ENCODE measurements around the gene RAB8B. TPM values are rescaled to one million over a fixed set of nuclear protein-coding genes. Genes with fewer than 3 reads are reported as not detected.

Gene RAB8B
- total RNA-seq, 1 experiment from 2014 or later, result 8.5 TPM

GRCh38 chr15:63172851-63173451, 16.5 kb upstream of the RAB8B start:
- no peaks in the 10 kb centered on the region for H4K20me1 ChIP-seq (ENCODE audit: low read length)
- no peak overlapping the region for H3K4me3 ChIP-seq (ENCODE audit: low read length)
- H3K79me2 ChIP-seq (ENCODE audit: low read length), result no peaks in the 10 kb centered on the region
- DNase-seq (no peak), ATAC-seq (no peak)
- H3K27me3 ChIP-seq (ENCODE audit: low read length), result no peaks in the 10 kb centered on the region
- no peak overlapping the region for H3K4me2 ChIP-seq (ENCODE audit: low read length)
- no peaks in the 10 kb centered on the region for H3K9me2 ChIP-seq (replicated peaks; ENCODE audit: low read length)
- POLR2A ChIA-PET (ENCODE audit: unreplicated experiment), result no interaction called here
- CTCF ChIA-PET, result no interaction called here
- H3K27ac ChIP-seq (ENCODE audit: low read length), result no peak overlapping the region
- no TSS peak for BruUV-seq (replicated peaks)
- no peaks in the 10 kb centered on the region for H3K9me3 ChIP-seq (ENCODE audit: low read length)
- TF ChIP-seq, protein P1, sequence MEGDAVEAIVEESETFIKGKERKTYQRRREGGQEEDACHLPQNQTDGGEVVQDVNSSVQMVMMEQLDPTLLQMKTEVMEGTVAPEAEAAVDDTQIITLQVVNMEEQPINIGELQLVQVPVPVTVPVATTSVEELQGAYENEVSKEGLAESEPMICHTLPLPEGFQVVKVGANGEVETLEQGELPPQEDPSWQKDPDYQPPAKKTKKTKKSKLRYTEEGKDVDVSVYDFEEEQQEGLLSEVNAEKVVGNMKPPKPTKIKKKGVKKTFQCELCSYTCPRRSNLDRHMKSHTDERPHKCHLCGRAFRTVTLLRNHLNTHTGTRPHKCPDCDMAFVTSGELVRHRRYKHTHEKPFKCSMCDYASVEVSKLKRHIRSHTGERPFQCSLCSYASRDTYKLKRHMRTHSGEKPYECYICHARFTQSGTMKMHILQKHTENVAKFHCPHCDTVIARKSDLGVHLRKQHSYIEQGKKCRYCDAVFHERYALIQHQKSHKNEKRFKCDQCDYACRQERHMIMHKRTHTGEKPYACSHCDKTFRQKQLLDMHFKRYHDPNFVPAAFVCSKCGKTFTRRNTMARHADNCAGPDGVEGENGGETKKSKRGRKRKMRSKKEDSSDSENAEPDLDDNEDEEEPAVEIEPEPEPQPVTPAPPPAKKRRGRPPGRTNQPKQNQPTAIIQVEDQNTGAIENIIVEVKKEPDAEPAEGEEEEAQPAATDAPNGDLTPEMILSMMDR (conservative IDR thresholded peaks at IDR 0.05; ENCODE audit: low read depth, low read length), result no peak
- H3K4me1 ChIP-seq (ENCODE audit: insufficient read depth, low read length), result peaks cover 12% of the 10 kb centered on the region
- intact Hi-C loops (cut with micrococcal nuclease), result no loop called here
- H3K9ac ChIP-seq (ENCODE audit: low read length), result no peak overlapping the region
- H3F3A ChIP-seq (ENCODE audit: low read length, unreplicated experiment), result no peaks in the 10 kb centered on the region
- no peaks in the 10 kb centered on the region for H3K36me3 ChIP-seq (ENCODE audit: low read depth, low read length)
- no peak overlapping the region for H2AFZ ChIP-seq (ENCODE audit: low read length)

GRCh38 chr15:63176302-63176701, 13.1 kb upstream of the RAB8B start:
- H3F3A ChIP-seq (ENCODE audit: low read length, unreplicated experiment), result no peaks in the 10 kb centered on the region
- peaks cover 12% of the 10 kb centered on the region for H3K4me1 ChIP-seq (ENCODE audit: insufficient read depth, low read length)
- ChIA-PET POLR2A (ENCODE audit: unreplicated experiment) (interaction anchor here (0.6 kb wide), 1 partner anchor 56 kb away, joined by 3 read pairs; no protein-coding TSS in a partner anchor), CTCF (no interaction called here)
- no peak overlapping the region for H2AFZ ChIP-seq (ENCODE audit: low read length)
- BruUV-seq (replicated peaks), result no TSS peak
- no peaks in the 10 kb centered on the region for H3K9me2 ChIP-seq (replicated peaks; ENCODE audit: low read length)
- no peaks in the 10 kb centered on the region for H3K79me2 ChIP-seq (ENCODE audit: low read length)
- DNase-seq (peak; percentile 76), ATAC-seq (peak; percentile 59)
- TF ChIP-seq EZH2 (IDR thresholded peaks at IDR 0.05; ENCODE audit: low read length, unreplicated experiment), result no peak
- TF ChIP-seq, protein P1 (conservative IDR thresholded peaks at IDR 0.05; ENCODE audit: low read depth, low read length), result no peak
- TF ChIP-seq EZH2phosphoT487 (IDR thresholded peaks at IDR 0.05; ENCODE audit: borderline replicate concordance, low read length), result no peak
- 0 out of 2 replicates have a peak overlapping the region, but pooled peaks have one; percentile 8 for H3K27ac ChIP-seq (ENCODE audit: low read length)
- H3K9me3 ChIP-seq (ENCODE audit: low read length), result no peaks in the 10 kb centered on the region
- H3K9ac ChIP-seq (ENCODE audit: low read length), result no peak overlapping the region
- H3K36me3 ChIP-seq (ENCODE audit: low read depth, low read length), result no peaks in the 10 kb centered on the region
- intact Hi-C loops (cut with micrococcal nuclease), result no loop called here
- H4K20me1 ChIP-seq (ENCODE audit: low read length), result no peaks in the 10 kb centered on the region
- H3K4me3 ChIP-seq (ENCODE audit: low read length), result no peak overlapping the region
- no peaks in the 10 kb centered on the region for H3K27me3 ChIP-seq (ENCODE audit: low read length)
- no peak overlapping the region for H3K4me2 ChIP-seq (ENCODE audit: low read length)

DNA sequence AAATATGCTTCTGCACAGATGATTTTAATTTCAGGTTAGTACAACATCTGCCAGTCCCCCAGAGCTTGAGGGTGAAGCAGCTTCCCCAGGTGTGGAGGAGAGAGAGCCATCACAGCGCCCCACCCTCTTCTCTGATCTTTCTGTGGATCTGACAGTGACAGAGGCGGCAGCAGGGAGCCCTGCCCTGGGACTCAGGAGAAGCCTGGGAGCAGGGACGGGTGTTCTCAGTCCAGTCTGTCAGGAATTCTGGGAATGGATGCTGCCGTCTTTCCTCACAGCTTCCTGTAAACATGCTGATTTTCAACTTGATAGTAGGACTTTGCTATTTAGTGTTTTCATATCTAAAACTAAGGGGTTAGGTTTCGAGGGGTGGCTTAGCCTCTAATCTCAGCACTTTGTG, 11.4 kb upstream of the RAB8B start:
- no TSS peak for BruUV-seq (replicated peaks)
- CTCF ChIA-PET, result no interaction called here
- TF ChIP-seq, protein P1 (conservative IDR thresholded peaks at IDR 0.05; ENCODE audit: low read depth, low read length), result no peak
- TF ChIP-seq EZH2phosphoT487 (IDR thresholded peaks at IDR 0.05; ENCODE audit: borderline replicate concordance, low read length) (no peak), EZH2 (IDR thresholded peaks at IDR 0.05; ENCODE audit: low read length, unreplicated experiment) (no peak)
- no peaks in the 10 kb centered on the region for H3K27me3 ChIP-seq (ENCODE audit: low read length)
- no peak for DNase-seq
- H3K4me2 ChIP-seq (ENCODE audit: low read length), result no peak overlapping the region
- ATAC-seq, result no peak
- H3K4me3 ChIP-seq (ENCODE audit: low read length), result no peak overlapping the region
- H3K9ac ChIP-seq (ENCODE audit: low read length), result no peak overlapping the region
- no peaks in the 10 kb centered on the region for H3F3A ChIP-seq (ENCODE audit: low read length, unreplicated experiment)
- no peaks in the 10 kb centered on the region for H3K9me2 ChIP-seq (replicated peaks; ENCODE audit: low read length)
- POLR2A ChIA-PET (ENCODE audit: unreplicated experiment), result no interaction called here
- peaks cover 12% of the 10 kb centered on the region for H3K4me1 ChIP-seq (ENCODE audit: insufficient read depth, low read length)
- no peak overlapping the region for H3K27ac ChIP-seq (ENCODE audit: low read length)
- H3K79me2 ChIP-seq (ENCODE audit: low read length), result no peaks in the 10 kb centered on the region
- intact Hi-C loops (cut with micrococcal nuclease), result no loop called here
- no peaks in the 10 kb centered on the region for H3K9me3 ChIP-seq (ENCODE audit: low read length)
- no peak overlapping the region for H2AFZ ChIP-seq (ENCODE audit: low read length)
- H3K36me3 ChIP-seq (ENCODE audit: low read depth, low read length), result no peaks in the 10 kb centered on the region
- no peaks in the 10 kb centered on the region for H4K20me1 ChIP-seq (ENCODE audit: low read length)
